A549 (cell line): ENCODE data around the gene ABCC2.

Experiments used
- BHLHE40 ChIP-seq: IDR thresholded peaks from 2 replicates; pipeline ENCODE4 v1.6.1; 2012; ENCODE audit warnings: low read depth, low read length, inconsistent platforms
- CHD4 ChIP-seq: fragments of 200-600 bp; sonication (generic); IDR thresholded peaks from 2 replicates; pipeline ENCODE4 v1.6.1; 2016; ENCODE audit warnings: antibody characterized with exemption, mild to moderate bottlenecking, borderline replicate concordance
- E2F6 ChIP-seq: IDR thresholded peaks from 2 replicates; pipeline ENCODE4 v1.6.1; 2012; ENCODE audit warnings: low read depth, borderline replicate concordance
- ELK1 ChIP-seq: fragments of 150-350 bp; IDR thresholded peaks from 2 replicates; pipeline ENCODE4 v1.6.1; 2014; ENCODE audit warnings: low read depth, mild to moderate bottlenecking, low read length
- EP300 ChIP-seq, 2 experiments: fragments of >200 bp; sonication (Bioruptor Twin); formaldehyde crosslinking; IDR thresholded peaks; 2 replicates in 1 of 2; 3 replicates in 1 of 2; pipeline ENCODE4 v1.6.1; 2016 to 2017
- POLR2A ChIP-seq: IDR thresholded peaks from 2 replicates; pipeline ENCODE4 v1.6.1; 2012; ENCODE audit warnings: mild to moderate bottlenecking, low read length
- RCOR1 ChIP-seq: fragments of 150-350 bp; IDR thresholded peaks from 2 replicates; pipeline ENCODE4 v1.6.1; 2014; ENCODE audit warnings: antibody characterized with exemption, low read length, low read depth
- RFX5 ChIP-seq: fragments of 450-650 bp; IDR thresholded peaks from 2 replicates; pipeline ENCODE4 v1.7.1; 2014; ENCODE audit warnings: antibody characterized with exemption, mild to moderate bottlenecking, moderate library complexity
- SMC3 ChIP-seq: fragments of >200 bp; sonication (Bioruptor Twin); formaldehyde crosslinking; IDR thresholded peaks from 3 replicates; pipeline ENCODE4 v1.6.1; 2018; ENCODE audit warnings: inconsistent platforms
- SREBF2 ChIP-seq: fragments of 450-650 bp; IDR thresholded peaks from 2 replicates; pipeline ENCODE4 v1.6.1; 2014; ENCODE audit warnings: mild to moderate bottlenecking, moderate library complexity
- ZSCAN20 ChIP-seq: fragments of 250-450 bp; sonication (Bioruptor Pico); IDR thresholded peaks from 2 replicates; pipeline ENCODE4 v1.8.0; 2022; ENCODE audit warnings: mild to moderate bottlenecking, moderate library complexity
- TF ChIP-seq, protein P1 (sequence below): IDR thresholded peaks from 2 replicates; pipeline ENCODE4 v1.6.1; 2012
- TF ChIP-seq, protein P2 (sequence below): fragments of >200 bp; sonication (Bioruptor Twin); formaldehyde crosslinking; IDR thresholded peaks from 3 replicates; pipeline ENCODE4 v1.5.1; 2016

DNA sequence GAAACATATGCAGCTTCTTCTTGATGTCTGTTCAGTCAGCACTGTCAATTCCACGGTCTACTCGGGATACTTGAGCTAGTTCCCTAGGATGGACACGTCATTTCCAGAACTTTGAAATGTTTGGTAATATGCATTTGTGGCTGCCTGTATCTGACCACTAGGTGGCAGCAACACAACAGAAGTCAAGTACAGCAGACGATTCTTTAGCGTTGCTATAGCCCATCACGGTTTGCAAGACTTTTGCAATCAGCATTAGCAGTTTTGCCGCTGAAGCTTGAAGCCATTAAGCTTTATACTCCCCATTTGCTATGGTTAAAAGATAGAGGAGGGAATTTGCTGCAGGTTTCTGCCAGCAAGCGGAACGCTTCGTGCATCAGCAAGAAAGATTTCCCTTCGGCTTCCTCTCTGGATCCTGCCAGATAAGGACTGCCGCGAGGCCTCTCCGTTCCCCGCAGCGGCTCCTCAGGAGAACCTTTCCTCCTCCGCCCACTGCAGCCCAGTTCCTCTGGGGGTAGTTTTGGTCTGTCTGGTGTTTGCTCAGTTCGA, 63.5 kb downstream of the ABCC2 start:
- TF ChIP-seq, protein P1, sequence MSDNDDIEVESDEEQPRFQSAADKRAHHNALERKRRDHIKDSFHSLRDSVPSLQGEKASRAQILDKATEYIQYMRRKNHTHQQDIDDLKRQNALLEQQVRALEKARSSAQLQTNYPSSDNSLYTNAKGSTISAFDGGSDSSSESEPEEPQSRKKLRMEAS: no peak
- TF ChIP-seq, protein P2, sequence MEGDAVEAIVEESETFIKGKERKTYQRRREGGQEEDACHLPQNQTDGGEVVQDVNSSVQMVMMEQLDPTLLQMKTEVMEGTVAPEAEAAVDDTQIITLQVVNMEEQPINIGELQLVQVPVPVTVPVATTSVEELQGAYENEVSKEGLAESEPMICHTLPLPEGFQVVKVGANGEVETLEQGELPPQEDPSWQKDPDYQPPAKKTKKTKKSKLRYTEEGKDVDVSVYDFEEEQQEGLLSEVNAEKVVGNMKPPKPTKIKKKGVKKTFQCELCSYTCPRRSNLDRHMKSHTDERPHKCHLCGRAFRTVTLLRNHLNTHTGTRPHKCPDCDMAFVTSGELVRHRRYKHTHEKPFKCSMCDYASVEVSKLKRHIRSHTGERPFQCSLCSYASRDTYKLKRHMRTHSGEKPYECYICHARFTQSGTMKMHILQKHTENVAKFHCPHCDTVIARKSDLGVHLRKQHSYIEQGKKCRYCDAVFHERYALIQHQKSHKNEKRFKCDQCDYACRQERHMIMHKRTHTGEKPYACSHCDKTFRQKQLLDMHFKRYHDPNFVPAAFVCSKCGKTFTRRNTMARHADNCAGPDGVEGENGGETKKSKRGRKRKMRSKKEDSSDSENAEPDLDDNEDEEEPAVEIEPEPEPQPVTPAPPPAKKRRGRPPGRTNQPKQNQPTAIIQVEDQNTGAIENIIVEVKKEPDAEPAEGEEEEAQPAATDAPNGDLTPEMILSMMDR: peak; percentile 92
- no peak for TF ChIP-seq ELK1
- no peak for TF ChIP-seq RCOR1
- TF ChIP-seq SREBF2: no peak
- peak; percentile 71 for TF ChIP-seq SMC3
- no peak for TF ChIP-seq CHD4
- no peak for TF ChIP-seq ZSCAN20 (CRISPR knock-in tag)
- TF ChIP-seq RFX5: no peak
- no peak for TF ChIP-seq E2F6
- TF ChIP-seq EP300 (IDR thresholded peaks at IDR 0.05): no peak
- TF ChIP-seq POLR2A: no peak
- TF ChIP-seq BHLHE40: no peak
